Medulla oblongata (tissue), 1 donor: ENCODE measurements around the gene CYBRD1.
"Not testable (repeated sequence)": the region's sequence is repeated elsewhere in the genome, so short reads cannot be mapped to it uniquely, and the experiment has no call there.

Source experiments
- DNase-seq: peaks from one replicate; pipeline ENCODE4 v3.0.0-alpha.2; 2015; ENCODE audit errors: extremely low spot score

The CYBRD1 gene

DNA sequence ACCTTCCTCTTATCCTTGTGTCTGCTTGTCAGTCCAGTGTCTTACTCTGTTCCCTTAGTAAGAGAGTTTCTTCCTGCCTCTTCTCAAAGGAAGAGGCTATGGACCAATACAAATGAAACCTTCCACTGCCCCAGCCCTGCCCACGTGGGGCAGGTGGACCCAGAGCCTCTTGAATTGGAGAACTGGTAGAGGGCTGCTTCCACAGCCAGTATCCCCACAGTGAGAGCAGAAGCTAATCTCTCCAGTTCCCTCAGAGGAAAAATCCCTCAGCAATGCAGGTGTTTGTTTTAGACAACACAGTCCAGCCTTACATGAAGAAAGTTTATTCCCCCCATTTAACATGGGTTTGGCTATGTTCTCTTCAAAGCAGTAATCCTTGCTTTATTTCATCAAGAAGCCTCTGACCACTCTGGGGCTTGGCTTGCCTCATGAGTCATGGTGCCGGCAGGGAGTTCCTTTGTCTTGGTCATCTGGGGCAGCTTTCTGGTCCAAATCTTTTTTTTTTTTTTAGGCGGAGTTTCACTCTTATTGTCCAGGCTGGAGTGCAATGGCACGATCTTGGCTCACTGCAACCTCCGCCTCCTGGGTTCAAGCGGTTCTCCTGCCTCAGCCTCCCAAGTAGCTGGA is 6.5 kb upstream of the CYBRD1 start:
- DNase-seq, result no peak

DNA sequence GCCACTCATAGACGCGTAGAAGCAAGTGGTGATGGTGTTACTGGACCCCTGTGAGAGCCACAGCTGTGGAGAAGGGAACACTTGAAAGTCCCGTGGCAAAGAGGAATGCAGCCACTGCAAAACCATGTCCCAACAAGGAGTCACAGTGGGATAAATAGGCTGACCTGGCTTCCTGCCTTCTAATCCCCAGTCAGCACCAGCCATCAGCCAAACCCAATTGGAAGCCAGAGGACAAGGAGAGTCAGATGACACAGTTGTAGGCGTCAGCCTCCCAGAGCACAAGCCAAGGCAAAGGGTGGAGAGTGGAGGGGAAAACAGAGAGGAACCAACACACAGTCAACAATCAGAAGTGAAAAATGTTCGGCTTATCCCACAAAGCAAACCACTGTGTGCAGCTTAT is 5.5 kb upstream of the CYBRD1 start:
- DNase-seq, result no peak

GRCh38 chr2:171520471-171520870 is 1.8 kb upstream of the CYBRD1 start:
- no peak for DNase-seq

GRCh38 chr2:171521361-171522051 is 768 bp upstream of the CYBRD1 start:
- no peak for DNase-seq

GRCh38 chr2:171522788-171523087 is 464 bp downstream of the CYBRD1 start:
- DNase-seq, result peak; percentile 27

GRCh38 chr2:171523088-171524017 is 1.1 kb downstream of the CYBRD1 start:
- peak; percentile 88 for DNase-seq

DNA sequence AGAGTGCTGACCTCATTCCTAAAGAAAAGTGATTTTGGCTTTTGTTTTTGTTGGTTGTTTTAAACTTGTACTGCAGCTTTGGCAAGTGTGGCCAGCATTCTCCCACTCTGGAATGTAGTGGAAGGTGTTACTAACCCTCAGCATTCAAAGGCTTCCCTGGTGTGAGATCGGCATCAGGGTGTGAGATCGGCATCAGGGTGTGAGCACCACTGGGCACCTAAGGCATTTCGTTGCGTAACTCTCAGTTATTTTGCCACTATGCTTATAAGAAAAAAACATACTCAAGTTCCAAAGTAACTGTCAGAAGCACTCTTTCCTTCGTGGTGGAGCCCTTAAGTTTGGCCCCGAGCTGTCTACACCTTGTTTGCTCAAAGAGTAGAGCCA is 1.7 kb downstream of the CYBRD1 start:
- peak; percentile 55 for DNase-seq

GRCh38 chr2:171529914-171530313 is 7.6 kb downstream of the CYBRD1 start:
- DNase-seq, result no peak

DNA sequence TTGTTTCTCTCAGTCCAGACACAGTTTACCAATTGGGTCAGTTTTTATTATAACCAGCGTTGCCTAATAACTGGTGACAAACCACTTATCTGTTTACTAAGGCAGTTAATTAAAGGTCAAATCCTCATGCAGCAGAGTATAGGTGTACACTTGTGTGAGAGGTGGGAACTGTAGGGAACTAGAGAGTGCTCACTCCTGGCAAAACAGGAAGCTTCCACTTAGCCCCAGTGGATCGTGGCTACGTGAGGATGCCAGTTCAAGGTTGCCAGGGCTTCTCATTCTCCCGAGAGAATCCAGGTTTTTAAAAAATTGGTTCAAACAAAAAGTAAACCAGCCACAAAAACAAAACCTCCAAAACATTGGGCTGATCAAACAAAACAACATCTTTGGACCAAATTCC is 8.1 kb downstream of the CYBRD1 start:
- DNase-seq, result no peak

DNA sequence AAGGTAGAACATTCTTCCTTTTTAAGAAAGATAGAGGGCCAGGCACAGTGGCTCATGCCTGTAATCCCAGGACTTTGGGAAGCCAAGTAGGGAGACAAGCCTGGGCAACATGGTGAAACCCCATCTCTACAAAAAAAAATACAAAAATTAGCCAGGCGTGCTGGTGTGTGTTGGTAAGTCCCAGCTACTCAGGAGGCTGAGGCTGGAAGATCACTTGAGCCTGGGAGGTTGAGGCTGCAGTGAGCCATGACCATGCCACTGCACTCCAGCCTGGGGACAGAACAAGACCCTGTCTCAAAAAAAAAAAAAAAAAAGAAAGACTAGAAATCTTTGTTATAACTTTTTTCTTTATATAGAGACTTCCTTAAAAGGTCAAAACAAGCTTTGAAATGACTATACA is 8.6 kb downstream of the CYBRD1 start:
- DNase-seq, result not testable (repeated sequence)

DNA sequence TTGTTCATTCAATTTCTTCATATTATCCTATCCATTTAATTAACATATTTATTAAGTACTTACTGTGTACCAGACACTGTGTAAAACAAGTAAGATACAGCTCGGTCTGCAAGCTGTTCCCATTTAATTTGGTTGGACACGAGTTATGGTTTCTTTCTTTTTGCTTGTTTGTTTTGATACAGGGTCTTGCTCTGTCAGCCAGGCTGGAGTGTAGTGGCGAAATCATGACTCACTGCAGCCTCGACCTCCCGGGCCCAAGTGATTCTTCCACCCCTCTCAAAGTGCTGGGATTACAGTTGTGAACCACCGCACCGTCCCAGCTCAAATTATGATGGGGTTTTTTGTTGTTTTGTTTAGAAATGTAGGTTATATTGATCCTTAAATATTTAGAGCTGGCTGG is 9.0 kb downstream of the CYBRD1 start:
- no peak for DNase-seq

DNA sequence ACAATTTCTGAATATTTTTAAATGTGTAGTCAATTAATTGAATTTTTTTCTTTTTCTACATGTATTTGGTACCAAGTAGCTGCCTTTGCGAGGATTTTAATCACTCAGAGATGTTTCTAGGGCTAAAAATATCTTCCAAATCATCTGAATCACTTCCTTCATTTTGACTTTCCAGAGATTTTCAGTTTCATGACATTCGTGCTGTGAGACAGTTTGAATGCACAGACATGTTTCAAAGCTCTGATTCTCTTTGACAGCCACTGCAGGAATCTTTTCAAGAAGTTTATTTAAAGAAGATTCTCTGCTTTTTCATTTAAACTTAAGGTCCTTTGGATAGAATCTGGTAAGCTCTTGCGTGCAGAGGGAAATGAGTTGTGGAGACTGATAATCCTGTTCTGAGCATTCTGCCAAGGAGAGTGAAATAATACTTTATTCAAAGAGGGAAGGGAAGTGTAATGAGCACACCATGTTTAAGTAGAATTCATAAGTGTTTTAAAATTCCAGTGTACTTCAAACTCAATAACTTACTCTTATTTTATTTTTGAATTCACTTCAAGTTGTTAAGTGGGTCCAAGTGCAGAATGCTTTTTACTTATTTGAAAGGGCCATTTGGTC is 9.7 kb downstream of the CYBRD1 start:
- no peak for DNase-seq

- DNase-seq, result no peak
Measured at GRCh38 chr2:171533331-171533730, 11.1 kb downstream of the CYBRD1 start.

DNA sequence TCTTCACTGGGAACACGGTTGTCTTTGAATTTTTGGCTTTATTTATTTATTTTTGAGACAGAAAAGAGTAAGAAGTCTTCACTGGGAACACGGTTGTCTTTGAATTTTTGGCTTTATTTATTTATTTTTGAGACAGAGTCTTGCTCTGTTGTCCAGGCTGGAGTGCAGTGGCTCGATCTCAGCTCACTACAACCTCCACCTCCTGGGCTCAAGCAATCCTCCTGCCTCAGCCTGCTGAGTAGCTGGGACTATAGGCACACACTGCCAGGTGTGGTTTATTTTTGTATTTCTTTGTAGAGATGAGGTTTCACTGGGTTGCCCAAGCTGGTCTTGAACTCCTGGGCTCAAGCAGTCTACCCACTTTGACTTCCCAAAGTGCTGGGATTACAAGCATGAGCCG is 13.3 kb downstream of the CYBRD1 start:
- DNase-seq, result not testable (repeated sequence)

DNA sequence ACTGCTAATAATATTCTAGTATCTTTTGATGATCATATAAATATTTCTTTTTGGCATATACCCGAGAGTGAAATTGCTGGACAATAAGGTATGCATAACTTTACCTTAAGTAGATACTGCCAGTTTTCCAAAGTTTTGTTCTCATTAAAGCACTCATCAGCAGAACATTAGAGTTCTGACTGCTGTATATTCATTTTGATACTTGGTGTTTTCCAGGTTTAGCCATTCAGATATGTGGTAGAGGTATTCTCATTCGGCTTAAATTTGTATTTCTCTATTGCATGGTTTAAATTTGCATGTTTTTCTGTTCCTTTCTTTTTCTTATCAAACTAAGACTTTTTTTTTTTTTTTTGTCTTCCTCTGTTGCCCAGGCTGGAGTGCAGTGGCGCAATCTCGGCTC is 18.2 kb downstream of the CYBRD1 start:
- DNase-seq, result no peak

DNA sequence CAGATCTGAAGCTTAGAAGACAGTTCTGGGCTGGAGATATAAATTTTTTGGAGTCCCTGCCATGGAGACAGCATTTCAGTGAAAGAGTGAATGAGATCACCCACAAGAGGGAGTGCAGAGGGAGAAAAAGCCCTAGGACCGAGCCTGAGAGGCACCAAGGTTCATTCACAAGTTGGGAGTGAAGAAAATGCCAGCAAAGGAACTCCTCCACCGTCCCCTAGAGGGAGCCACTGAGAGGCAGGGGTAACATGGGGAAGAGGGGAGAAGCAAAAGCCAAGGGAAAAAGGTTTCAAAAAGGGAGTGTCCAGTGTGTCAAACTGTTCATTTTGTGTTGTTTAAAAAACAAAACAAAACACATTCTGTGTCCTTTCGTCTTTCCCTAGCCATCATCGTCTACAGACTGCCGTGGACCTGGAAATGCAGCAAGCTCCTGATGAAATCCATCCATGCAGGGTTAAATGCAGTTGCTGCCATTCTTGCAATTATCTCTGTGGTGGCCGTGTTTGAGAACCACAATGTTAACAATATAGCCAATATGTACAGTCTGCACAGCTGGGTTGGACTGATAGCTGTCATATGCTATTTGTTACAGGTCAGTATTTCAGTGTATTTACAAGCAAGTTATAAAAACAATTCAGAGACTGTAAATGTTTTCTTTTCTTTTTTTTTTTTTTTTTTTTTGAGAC is 19.1 kb downstream of the CYBRD1 start:
- DNase-seq, result no peak

- DNase-seq, result no peak
Measured at GRCh38 chr2:171545086-171545485, 22.8 kb downstream of the CYBRD1 start.

DNA sequence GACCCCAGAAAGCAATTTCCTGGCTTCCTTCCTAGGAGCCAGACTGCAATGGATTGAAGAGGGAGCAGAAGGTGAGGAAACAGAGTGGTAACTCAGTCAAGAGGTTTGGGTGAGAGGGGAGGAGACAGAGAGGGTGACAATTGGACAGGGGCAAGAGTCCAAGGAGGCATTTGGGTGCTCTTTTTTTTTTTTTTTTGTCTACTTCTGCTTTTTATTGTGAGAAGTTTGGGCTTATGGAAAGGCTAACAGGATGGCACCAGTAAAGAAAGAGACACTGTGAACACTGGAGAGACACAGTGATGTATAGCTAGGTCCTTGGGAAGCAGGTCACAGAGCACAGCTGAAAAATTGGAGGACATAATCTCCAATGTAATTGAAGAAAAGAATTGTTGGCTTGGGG is 25.0 kb downstream of the CYBRD1 start:
- DNase-seq, result no peak

- DNase-seq, result no peak
Measured at GRCh38 chr2:171547720-171548119, 25.4 kb downstream of the CYBRD1 start.

GRCh38 chr2:171550613-171551012 is 28.3 kb downstream of the CYBRD1 start:
- DNase-seq, result no peak

GRCh38 chr2:171551836-171552235 is 29.6 kb downstream of the CYBRD1 start:
- DNase-seq, result no peak

- no peak for DNase-seq
Measured at GRCh38 chr2:171553236-171553635, 31.0 kb downstream of the CYBRD1 start.
